Liver (tissue), 9 donors: Measurements from ENCODE around the gene AMPH. TPM values are rescaled to one million over a fixed set of nuclear protein-coding genes. Genes with fewer than 3 reads are reported as not detected.

Experiments used
- DNase-seq: peaks from one replicate; pipeline ENCODE4 v3.0.0-alpha.2; 2017; ENCODE audit warnings: low spot score
- H3K27ac ChIP-seq, 2 donors: one replicate each; pipeline ENCODE4 v1.7.0; 2013; ENCODE audit warnings: inconsistent platforms in 2 of 2, low read length in 2 of 2, control low read depth in 1 of 2, low read depth in 1 of 2, mild to moderate bottlenecking in 1 of 2
- H3K27me3 ChIP-seq, 4 donors: one replicate each; pipeline versions ENCODE4 v1.6.1 to v1.7.0; 2013; ENCODE audit warnings: low read length in 3 of 4, inconsistent platforms in 1 of 4, mild to moderate bottlenecking in 1 of 4, moderate library complexity in 1 of 4; ENCODE audit not compliant: control insufficient read depth in 4 of 4, insufficient read depth in 4 of 4
- H3K36me3 ChIP-seq, 4 donors: one replicate each; pipeline versions ENCODE4 v1.6.1 to v1.7.0; 2013; ENCODE audit warnings: low read length in 3 of 4, mild to moderate bottlenecking in 3 of 4, low read depth in 1 of 4, moderate library complexity in 1 of 4; ENCODE audit not compliant: control insufficient read depth in 4 of 4, insufficient read depth in 3 of 4
- H3K4me1 ChIP-seq, 4 donors: one replicate each; pipeline versions ENCODE4 v1.6.1 to v1.7.0; 2013; ENCODE audit warnings: low read length in 3 of 4, mild to moderate bottlenecking in 3 of 4, moderate library complexity in 1 of 4; ENCODE audit not compliant: control insufficient read depth in 4 of 4, insufficient read depth in 4 of 4
- H3K4me3 ChIP-seq, 3 donors: one replicate each; pipeline versions ENCODE4 v1.6.1 to v1.7.0; 2013; ENCODE audit warnings: low read length in 3 of 3, control low read depth in 1 of 3, low read depth in 1 of 3, mild to moderate bottlenecking in 1 of 3
- H3K9ac ChIP-seq, 2 donors: one replicate each; pipeline ENCODE4 v1.7.0; 2013; ENCODE audit warnings: low read length in 2 of 2, mild to moderate bottlenecking in 2 of 2, moderate library complexity in 2 of 2, control low read depth in 1 of 2, low read depth in 1 of 2
- H3K9me3 ChIP-seq, 4 donors: one replicate each; pipeline versions ENCODE4 v1.6.1 to v1.7.0; 2013; ENCODE audit warnings: low read length in 3 of 4; ENCODE audit not compliant: control insufficient read depth in 4 of 4
- CTCF ChIP-seq: fragments of 150-350 bp; IDR thresholded peaks from 2 replicates; pipeline ENCODE4 v1.5.1; 2017; ENCODE audit warnings: improper control_type of control experiment, low read depth, low read length; ENCODE audit not compliant: missing input control
- FOXA2 ChIP-seq: IDR thresholded peaks from 2 replicates; pipeline ENCODE4 v1.6.1; 2016; ENCODE audit warnings: antibody characterized with exemption
- HNF4A ChIP-seq, 2 donors: conservative IDR thresholded peaks; 2 replicates each; pipeline ENCODE4 v1.6.1; 2016; ENCODE audit warnings: antibody characterized with exemption in 2 of 2, mild to moderate bottlenecking in 2 of 2
- HNF4G ChIP-seq: IDR thresholded peaks from 2 replicates; pipeline ENCODE4 v1.6.1; 2016; ENCODE audit warnings: antibody characterized with exemption
- MAX ChIP-seq: IDR thresholded peaks from 2 replicates; pipeline ENCODE4 v1.6.1; 2016; ENCODE audit warnings: antibody characterized with exemption
- NR2F2 ChIP-seq: IDR thresholded peaks from 2 replicates; pipeline ENCODE4 v1.6.1; 2016; ENCODE audit warnings: antibody characterized with exemption
- RAD21 ChIP-seq, 2 donors: IDR thresholded peaks; 2 replicates each; pipeline ENCODE4 v1.6.1; 2016; ENCODE audit warnings: antibody characterized with exemption in 2 of 2, mild to moderate bottlenecking in 2 of 2
- RXRA ChIP-seq, 2 donors: IDR thresholded peaks; 2 replicates each; pipeline ENCODE4 v1.6.1; 2017 to 2018; ENCODE audit warnings: antibody characterized with exemption in 2 of 2, mild to moderate bottlenecking in 1 of 2
- TAF1 ChIP-seq: conservative IDR thresholded peaks from 2 replicates; pipeline ENCODE4 v1.6.1; 2016; ENCODE audit warnings: antibody characterized with exemption, mild to moderate bottlenecking
- YY1 ChIP-seq: IDR thresholded peaks from 2 replicates; pipeline ENCODE4 v1.6.1; 2016; ENCODE audit warnings: antibody characterized with exemption, mild to moderate bottlenecking
- WGBS: extraction: QIAGEN DNeasy Blood & Tissue Kit; methylation state at CpG from one replicate; pipeline ENCODE4 v1.1.7; 2013; 5-methylcytosine and 5-hydroxymethylcytosine counted together
- polyA plus RNA-seq, 2 donors: library from polyadenylated mRNA; stranded (reverse) in 1 of 2; unstranded in 1 of 2; fragments of 200-250 nt in 1 of 2; fragments of >200 nt in 1 of 2; fragmentation: Nextera tagmentation in 1 of 2; extraction: Ambion mirVana in 1 of 2; gene quantifications; one replicate each; pipeline versions ENCODE4 v1.2.1 to v1.2.3, GENCODE V29; 2013 to 2015
- total RNA-seq, 2 donors: library from RNA; depleted of rRNA; stranded (reverse); fragments of >200 nt; gene quantifications; one replicate each; pipeline ENCODE4 v1.2.3, GENCODE V29; 2014
- TF ChIP-seq, protein P1 (sequence below): IDR thresholded peaks from 2 replicates; pipeline ENCODE4 v1.6.1; 2016; ENCODE audit warnings: antibody characterized with exemption, mild to moderate bottlenecking
- TF ChIP-seq, protein P2 (sequence below): IDR thresholded peaks from 2 replicates; pipeline ENCODE4 v1.6.1; 2016; ENCODE audit warnings: antibody characterized with exemption
- TF ChIP-seq, protein P3 (sequence below): IDR thresholded peaks from 2 replicates; pipeline ENCODE4 v1.6.1; 2016; ENCODE audit warnings: antibody characterized with exemption
- donor health status: healthy.
- donor health status: healthy.
- donor health status: healthy.
- donor health status: healthy.
- donor health status: healthy.

Gene AMPH
- total and polyA plus RNA-seq, 4 donors, result 0.13 to 0.25 (median 0.20) TPM

GRCh38 chr7:38432671-38433070 lies 198.5 kb downstream of the AMPH start:
- Histone ChIP-seq H3K27ac (no peak overlapping the region), H3K9me3 (no peaks in the 10 kb centered on the region), H3K4me1 (no peaks in the 10 kb centered on the region), H3K9ac (no peak overlapping the region), H3K4me3 (no peak overlapping the region), H3K27me3 (no peaks in the 10 kb centered on the region), H3K36me3 (no peaks in the 10 kb centered on the region)
- DNase-seq, result no peak
- WGBS, result 75% methylated on average over 3 of the region's 3 CpGs
- TF ChIP-seq RXRA (IDR thresholded peaks at IDR 0.05), result no peak
- TF ChIP-seq, protein P1, sequence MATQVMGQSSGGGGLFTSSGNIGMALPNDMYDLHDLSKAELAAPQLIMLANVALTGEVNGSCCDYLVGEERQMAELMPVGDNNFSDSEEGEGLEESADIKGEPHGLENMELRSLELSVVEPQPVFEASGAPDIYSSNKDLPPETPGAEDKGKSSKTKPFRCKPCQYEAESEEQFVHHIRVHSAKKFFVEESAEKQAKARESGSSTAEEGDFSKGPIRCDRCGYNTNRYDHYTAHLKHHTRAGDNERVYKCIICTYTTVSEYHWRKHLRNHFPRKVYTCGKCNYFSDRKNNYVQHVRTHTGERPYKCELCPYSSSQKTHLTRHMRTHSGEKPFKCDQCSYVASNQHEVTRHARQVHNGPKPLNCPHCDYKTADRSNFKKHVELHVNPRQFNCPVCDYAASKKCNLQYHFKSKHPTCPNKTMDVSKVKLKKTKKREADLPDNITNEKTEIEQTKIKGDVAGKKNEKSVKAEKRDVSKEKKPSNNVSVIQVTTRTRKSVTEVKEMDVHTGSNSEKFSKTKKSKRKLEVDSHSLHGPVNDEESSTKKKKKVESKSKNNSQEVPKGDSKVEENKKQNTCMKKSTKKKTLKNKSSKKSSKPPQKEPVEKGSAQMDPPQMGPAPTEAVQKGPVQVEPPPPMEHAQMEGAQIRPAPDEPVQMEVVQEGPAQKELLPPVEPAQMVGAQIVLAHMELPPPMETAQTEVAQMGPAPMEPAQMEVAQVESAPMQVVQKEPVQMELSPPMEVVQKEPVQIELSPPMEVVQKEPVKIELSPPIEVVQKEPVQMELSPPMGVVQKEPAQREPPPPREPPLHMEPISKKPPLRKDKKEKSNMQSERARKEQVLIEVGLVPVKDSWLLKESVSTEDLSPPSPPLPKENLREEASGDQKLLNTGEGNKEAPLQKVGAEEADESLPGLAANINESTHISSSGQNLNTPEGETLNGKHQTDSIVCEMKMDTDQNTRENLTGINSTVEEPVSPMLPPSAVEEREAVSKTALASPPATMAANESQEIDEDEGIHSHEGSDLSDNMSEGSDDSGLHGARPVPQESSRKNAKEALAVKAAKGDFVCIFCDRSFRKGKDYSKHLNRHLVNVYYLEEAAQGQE, result no peak
- no peak for TF ChIP-seq YY1
- no peak for TF ChIP-seq RAD21 (IDR thresholded peaks at IDR 0.05)
- TF ChIP-seq FOXA2, result no peak
- no peak for TF ChIP-seq NR2F2

GRCh38 chr7:38432080-38432479 lies 199.1 kb downstream of the AMPH start:
- Histone ChIP-seq H3K9me3 (no peaks in the 10 kb centered on the region), H3K9ac (no peak overlapping the region), H3K36me3 (no peaks in the 10 kb centered on the region), H3K4me3 (no peak overlapping the region), H3K27ac (no peak overlapping the region), H3K27me3 (no peaks in the 10 kb centered on the region), H3K4me1 (no peaks in the 10 kb centered on the region)
- no peak for DNase-seq
- WGBS, result 58% methylated on average over 1 of the region's 1 CpG
- TF ChIP-seq, protein P2, sequence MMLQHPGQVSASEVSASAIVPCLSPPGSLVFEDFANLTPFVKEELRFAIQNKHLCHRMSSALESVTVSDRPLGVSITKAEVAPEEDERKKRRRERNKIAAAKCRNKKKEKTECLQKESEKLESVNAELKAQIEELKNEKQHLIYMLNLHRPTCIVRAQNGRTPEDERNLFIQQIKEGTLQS, result no peak
- TF ChIP-seq HNF4G (no peak), CTCF (no peak), HNF4A (conservative IDR thresholded peaks at IDR 0.05) (no peak), RXRA (IDR thresholded peaks at IDR 0.05) (no peak), TAF1 (no peak)

DNA sequence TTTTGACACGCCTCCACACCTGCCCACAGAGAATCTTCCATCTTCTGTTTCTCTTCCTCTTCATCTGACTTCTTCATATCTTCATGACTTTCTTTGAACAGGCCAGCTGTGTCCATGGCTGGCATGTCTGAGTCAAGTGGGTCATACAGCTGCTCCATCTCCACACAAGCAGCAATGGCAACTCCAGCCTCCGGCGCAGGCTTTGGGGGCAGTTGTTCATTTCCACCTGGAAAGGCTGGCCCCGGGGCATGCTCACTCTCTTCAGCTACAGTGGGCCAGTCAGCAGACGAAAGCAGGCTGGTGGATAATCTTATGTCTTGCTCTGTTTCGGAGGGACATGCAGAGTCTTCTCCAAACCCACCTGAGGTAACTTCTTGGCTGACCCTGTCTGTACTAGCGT lies 202.1 kb downstream of the AMPH start:
- no peaks in the 10 kb centered on the region for H3K9me3 ChIP-seq
- no peak overlapping the region for H3K4me3 ChIP-seq
- no peaks in the 10 kb centered on the region for H3K27me3 ChIP-seq
- WGBS, result 80% methylated on average over 7 of the region's 7 CpGs
- H3K9ac ChIP-seq, result no peak overlapping the region
- H3K4me1 ChIP-seq, result no peaks in the 10 kb centered on the region
- DNase-seq, result no peak
- H3K27ac ChIP-seq, result no peak overlapping the region
- no peaks in the 10 kb centered on the region for H3K36me3 ChIP-seq
- TF ChIP-seq FOXA2, result no peak
- TF ChIP-seq RAD21 (IDR thresholded peaks at IDR 0.05), result no peak
- TF ChIP-seq, protein P3, sequence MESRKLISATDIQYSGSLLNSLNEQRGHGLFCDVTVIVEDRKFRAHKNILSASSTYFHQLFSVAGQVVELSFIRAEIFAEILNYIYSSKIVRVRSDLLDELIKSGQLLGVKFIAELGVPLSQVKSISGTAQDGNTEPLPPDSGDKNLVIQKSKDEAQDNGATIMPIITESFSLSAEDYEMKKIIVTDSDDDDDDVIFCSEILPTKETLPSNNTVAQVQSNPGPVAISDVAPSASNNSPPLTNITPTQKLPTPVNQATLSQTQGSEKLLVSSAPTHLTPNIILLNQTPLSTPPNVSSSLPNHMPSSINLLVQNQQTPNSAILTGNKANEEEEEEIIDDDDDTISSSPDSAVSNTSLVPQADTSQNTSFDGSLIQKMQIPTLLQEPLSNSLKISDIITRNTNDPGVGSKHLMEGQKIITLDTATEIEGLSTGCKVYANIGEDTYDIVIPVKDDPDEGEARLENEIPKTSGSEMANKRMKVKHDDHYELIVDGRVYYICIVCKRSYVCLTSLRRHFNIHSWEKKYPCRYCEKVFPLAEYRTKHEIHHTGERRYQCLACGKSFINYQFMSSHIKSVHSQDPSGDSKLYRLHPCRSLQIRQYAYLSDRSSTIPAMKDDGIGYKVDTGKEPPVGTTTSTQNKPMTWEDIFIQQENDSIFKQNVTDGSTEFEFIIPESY, result no peak
- TF ChIP-seq CTCF, result no peak
- no peak for TF ChIP-seq NR2F2
- no peak for TF ChIP-seq MAX
- TF ChIP-seq YY1, result no peak
- TF ChIP-seq, protein P1, result no peak
